Epithelial cell of esophagus (primary cell): ENCODE results near the gene KRTAP1-4.

Experiments
- DNase-seq: peaks from one replicate; pipeline ENCODE4 v3.0.0; 2010; ENCODE audit warnings: low read depth
- H3K4me3 ChIP-seq: 2 replicates; pipeline ENCODE4 v1.5.1; 2011; ENCODE audit warnings: mild to moderate bottlenecking, low read length, control low read depth
- TF ChIP-seq, protein P1 (sequence below): IDR thresholded peaks from 2 replicates; pipeline ENCODE4 v1.5.1; 2011; ENCODE audit warnings: low read depth, mild to moderate bottlenecking, low read length, control low read depth, inconsistent platforms; ENCODE audit not compliant: insufficient read depth; ENCODE audit errors: missing control alignments

The KRTAP1-4 gene

DNA sequence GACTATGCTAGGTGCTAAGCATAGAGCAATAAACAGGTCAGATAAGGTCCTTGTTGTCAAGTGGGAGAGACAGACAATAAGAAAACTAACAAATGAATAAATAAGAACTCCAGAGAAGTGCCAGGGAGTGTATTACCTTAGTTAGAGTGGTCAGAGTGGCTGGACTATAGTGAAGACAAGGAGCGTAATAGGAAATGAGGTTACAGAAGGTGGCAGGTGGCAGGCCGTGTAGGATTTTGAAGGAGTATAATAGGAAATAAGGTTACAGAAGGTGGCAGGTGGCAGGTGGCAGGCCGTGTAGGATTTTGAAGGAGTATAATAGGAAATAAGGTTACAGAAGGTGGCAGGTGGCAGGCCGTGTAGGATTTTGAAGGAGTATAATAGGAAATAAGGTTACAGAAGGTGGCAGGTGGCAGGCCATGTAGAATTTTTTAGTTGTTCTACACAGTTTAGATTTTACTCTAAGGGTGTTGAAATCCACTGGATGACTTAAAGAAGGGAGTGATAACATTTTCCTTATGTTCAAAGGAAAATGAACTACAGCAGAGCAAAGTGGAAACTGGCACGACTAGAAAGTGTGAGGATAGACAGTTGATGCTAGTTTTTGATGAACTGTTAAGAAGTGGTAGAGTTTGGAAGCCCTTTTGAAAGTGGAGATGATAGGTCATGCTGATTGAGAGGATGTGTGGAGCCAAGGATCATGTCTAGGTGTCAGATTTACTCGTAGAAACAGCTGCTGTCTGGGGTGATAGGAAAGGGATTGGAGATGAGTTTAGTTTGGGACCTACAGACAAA lies 17.5 kb downstream of the KRTAP1-4 start:
- TF ChIP-seq, protein P1, sequence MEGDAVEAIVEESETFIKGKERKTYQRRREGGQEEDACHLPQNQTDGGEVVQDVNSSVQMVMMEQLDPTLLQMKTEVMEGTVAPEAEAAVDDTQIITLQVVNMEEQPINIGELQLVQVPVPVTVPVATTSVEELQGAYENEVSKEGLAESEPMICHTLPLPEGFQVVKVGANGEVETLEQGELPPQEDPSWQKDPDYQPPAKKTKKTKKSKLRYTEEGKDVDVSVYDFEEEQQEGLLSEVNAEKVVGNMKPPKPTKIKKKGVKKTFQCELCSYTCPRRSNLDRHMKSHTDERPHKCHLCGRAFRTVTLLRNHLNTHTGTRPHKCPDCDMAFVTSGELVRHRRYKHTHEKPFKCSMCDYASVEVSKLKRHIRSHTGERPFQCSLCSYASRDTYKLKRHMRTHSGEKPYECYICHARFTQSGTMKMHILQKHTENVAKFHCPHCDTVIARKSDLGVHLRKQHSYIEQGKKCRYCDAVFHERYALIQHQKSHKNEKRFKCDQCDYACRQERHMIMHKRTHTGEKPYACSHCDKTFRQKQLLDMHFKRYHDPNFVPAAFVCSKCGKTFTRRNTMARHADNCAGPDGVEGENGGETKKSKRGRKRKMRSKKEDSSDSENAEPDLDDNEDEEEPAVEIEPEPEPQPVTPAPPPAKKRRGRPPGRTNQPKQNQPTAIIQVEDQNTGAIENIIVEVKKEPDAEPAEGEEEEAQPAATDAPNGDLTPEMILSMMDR = no peak
- H3K4me3 ChIP-seq = no peak overlapping the region
- no peak for DNase-seq

GRCh38 chr17:41010441-41010840 lies 19.6 kb downstream of the KRTAP1-4 start:
- no peak overlapping the region for H3K4me3 ChIP-seq
- no peak for DNase-seq
- TF ChIP-seq, protein P1 = no peak

GRCh38 chr17:41009936-41010335 lies 20.1 kb downstream of the KRTAP1-4 start:
- TF ChIP-seq, protein P1 = no peak
- H3K4me3 ChIP-seq = no peak overlapping the region
- no peak for DNase-seq

DNA sequence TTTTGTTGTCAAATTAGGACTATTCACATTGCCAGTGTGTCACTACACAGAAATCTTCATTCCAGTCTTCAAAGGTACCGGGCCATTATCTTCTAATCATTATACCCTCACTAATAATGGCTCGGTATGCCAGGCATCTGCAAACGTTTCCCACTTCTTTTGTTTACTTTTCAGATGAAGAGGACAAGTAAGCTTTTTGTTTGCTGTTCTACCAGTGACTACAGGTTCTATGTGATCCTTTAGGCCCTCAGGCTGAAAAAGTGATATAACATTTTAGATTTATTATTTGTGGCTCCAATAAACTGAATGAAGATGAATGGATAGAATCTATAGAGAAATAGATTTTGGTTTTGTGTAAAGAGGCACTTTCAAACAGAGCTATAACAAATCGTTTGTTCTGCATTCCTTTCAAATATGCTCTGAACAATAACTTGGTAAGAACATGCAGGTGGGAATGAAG lies 20.7 kb downstream of the KRTAP1-4 start:
- no peak overlapping the region for H3K4me3 ChIP-seq
- DNase-seq = peak; percentile 27
- TF ChIP-seq, protein P1 = no peak

- no peak within 1 kb of the TSS for H3K4me3 ChIP-seq
- TF ChIP-seq, protein P1 = no peak
- no peak for DNase-seq
Measured at GRCh38 chr17:41008811-41009210, 21.2 kb downstream of the KRTAP1-4 start, which contains the start of gene KRTAP3-1. Gene KRTAP3-1 (minus strand): TSS chr17:41009128. CDS start chr17:41009074, 54 bp downstream.

DNA sequence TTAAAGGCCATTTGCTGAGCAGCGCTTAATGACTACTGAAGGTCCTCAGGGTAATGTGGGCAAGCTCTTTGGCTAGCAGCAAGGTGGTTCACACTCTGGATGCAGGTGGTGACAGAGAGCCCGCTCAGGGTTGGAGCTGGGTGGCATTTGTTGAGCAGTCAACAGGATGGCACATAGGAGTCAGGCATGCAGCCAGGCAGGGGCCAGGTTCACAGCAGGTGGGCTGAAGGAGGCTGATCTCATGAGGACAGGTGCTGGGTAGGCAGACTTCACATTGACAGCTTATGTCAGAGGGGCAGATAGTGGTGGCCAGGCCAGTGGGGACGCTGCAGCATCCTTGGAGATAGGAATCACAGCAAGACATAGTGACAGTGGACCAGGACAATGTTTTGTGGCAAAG lies 25.6 kb downstream of the KRTAP1-4 start:
- DNase-seq = no peak
- H3K4me3 ChIP-seq = no peak overlapping the region
- TF ChIP-seq, protein P1 = no peak

DNA sequence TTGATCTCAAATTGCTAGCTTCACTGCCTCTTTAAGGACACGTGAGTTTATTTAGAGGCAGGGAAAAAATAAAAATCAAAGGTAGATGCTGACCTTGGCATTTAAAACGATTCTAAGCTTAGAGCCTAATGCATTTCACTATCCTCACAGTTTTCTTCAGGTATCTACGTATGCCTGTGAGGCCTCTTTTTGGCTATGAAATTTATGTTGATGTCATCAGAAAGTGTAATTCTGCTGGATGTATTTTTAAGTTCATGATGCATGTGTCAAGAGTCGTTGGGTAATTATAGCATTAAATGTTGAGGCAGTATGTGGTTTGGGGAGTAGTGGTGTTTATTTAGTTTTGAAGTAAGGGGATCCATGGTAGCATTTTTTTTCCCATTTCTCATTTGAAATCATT lies 26.1 kb downstream of the KRTAP1-4 start:
- TF ChIP-seq, protein P1 = no peak
- DNase-seq = no peak
- no peak overlapping the region for H3K4me3 ChIP-seq
